Hepatocyte (in vitro differentiated cells): ENCODE data around the gene SEC61G.

Experiments
- EZH2 ChIP-seq: fragments of 200-600 bp; sonication (generic); IDR thresholded peaks from 2 replicates; pipeline ENCODE4 v1.6.1; 2016; ENCODE audit warnings: antibody characterized with exemption, mild to moderate bottlenecking, borderline replicate concordance
- TF ChIP-seq, protein P1 (sequence below): fragments of 200-600 bp; sonication (generic); IDR thresholded peaks from 2 replicates; pipeline ENCODE4 v1.5.1; 2016; ENCODE audit warnings: antibody characterized with exemption, mild to moderate bottlenecking; ENCODE audit not compliant: poor library complexity

DNA sequence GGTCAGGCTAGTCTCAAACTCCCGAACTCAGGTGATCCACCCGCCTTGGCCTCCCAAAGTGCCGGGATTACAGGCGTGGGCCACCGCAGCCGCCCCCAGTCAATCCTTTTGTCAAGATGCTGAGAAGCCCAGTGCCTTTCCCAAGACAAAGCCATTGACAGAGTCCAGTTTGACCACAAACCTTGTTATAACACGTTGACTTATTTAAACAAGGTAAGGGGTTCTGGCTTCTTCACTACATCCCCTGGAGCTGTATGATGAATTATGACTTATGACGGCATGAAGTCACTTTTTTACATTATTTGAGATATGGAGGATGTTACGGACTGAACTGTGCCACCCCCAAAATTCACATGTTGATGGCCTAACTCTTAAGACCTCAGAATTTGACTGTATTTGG is 5.8 kb upstream of the SEC61G start:
- TF ChIP-seq, protein P1, sequence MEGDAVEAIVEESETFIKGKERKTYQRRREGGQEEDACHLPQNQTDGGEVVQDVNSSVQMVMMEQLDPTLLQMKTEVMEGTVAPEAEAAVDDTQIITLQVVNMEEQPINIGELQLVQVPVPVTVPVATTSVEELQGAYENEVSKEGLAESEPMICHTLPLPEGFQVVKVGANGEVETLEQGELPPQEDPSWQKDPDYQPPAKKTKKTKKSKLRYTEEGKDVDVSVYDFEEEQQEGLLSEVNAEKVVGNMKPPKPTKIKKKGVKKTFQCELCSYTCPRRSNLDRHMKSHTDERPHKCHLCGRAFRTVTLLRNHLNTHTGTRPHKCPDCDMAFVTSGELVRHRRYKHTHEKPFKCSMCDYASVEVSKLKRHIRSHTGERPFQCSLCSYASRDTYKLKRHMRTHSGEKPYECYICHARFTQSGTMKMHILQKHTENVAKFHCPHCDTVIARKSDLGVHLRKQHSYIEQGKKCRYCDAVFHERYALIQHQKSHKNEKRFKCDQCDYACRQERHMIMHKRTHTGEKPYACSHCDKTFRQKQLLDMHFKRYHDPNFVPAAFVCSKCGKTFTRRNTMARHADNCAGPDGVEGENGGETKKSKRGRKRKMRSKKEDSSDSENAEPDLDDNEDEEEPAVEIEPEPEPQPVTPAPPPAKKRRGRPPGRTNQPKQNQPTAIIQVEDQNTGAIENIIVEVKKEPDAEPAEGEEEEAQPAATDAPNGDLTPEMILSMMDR, result no peak
- TF ChIP-seq EZH2, result no peak
